Mammary epithelial cell (primary cell): ENCODE data around the gene KCNF1.

Experiments used
- CTCF ChIP-seq, 2 donors: IDR thresholded peaks in 1 of 2; conservative IDR thresholded peaks in 1 of 2; 2 replicates each; pipeline ENCODE4 v1.5.1; 2011 to 2012; ENCODE audit warnings: inconsistent platforms in 2 of 2, low read length in 2 of 2, mild to moderate bottlenecking in 2 of 2, control low read depth in 1 of 2, low read depth in 1 of 2; ENCODE audit not compliant: insufficient read depth in 1 of 2; ENCODE audit errors: extremely low read depth in 1 of 2
- EZH2 ChIP-seq: IDR thresholded peaks from 2 replicates; pipeline ENCODE4 v1.6.1; 2012; ENCODE audit warnings: low read length, inconsistent platforms, borderline replicate concordance

- TF ChIP-seq CTCF (conservative IDR thresholded peaks at IDR 0.05 in 1 of 2, IDR thresholded peaks at IDR 0.05 in 1 of 2; ENCODE audit: extremely low read depth in 1 of 2, insufficient read depth in 1 of 2, low read depth in 1 of 2, low read length in 2 of 2) (no peak), EZH2 (no peak)
Observed at GRCh38 chr2:10951558-10952414, 40.1 kb downstream of the KCNF1 start.
